GM18951 (cell line): Measurements from ENCODE around the gene ANKRD10.

Experiments
- POLR2A ChIP-seq: IDR thresholded peaks from 4 replicates; pipeline ENCODE4 v1.6.1; 2011; ENCODE audit warnings: mild to moderate bottlenecking; ENCODE audit not compliant: insufficient read length, insufficient read depth; ENCODE audit errors: extremely low read depth
- in situ Hi-C: fragments of 300-500 bp; cut with MboI; formaldehyde crosslinking; loops from one replicate; pipeline ENCODE4 v1.12.0; 2022; ENCODE audit warnings: low sequenced_read_pairs, mixed read lengths, inconsistent platforms; ENCODE audit not compliant: unreplicated experiment

ANKRD10 gene

DNA sequence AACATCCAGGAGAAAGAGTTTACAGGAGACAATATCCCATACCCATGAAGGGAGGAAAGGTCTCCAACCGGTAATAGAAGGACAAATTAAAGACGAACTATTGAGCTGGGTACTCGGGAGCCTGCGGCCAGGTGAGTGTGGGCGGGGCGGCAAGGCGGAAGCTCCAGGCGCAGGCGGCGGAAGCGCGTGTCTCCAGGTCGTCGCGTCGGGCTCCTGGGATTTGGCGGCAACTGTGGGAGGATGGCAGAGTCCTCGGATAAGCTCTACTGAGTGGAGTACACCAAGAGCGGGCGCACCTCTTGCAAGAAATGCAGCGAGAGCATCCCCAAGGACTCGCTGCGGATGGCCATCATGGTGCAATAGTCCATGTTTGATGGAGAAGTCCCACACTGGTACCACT lies 21.6 kb upstream of the ANKRD10 start:
- no peak for TF ChIP-seq POLR2A
- in situ Hi-C loops, result no loop called here

DNA sequence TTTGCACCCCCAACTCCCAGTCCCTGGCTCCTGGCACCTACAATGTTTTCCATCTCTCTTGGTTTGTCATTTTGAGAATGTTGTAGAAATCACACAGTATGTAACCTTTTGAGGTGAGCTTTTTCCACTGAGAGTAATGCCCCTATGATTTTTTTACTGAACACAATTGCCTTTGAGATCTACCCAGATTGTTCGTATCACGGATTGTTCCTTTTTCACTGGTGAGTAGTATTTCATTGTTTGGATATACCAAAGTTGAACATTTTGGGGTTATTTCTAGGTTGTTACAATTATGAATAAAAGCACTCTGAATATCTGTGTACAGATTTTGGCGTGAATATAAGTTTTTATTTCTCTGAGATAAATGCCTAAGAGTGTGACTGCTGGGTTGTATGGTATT lies 17.7 kb upstream of the ANKRD10 start:
- in situ Hi-C loops, result no loop called here
- TF ChIP-seq POLR2A, result no peak

DNA sequence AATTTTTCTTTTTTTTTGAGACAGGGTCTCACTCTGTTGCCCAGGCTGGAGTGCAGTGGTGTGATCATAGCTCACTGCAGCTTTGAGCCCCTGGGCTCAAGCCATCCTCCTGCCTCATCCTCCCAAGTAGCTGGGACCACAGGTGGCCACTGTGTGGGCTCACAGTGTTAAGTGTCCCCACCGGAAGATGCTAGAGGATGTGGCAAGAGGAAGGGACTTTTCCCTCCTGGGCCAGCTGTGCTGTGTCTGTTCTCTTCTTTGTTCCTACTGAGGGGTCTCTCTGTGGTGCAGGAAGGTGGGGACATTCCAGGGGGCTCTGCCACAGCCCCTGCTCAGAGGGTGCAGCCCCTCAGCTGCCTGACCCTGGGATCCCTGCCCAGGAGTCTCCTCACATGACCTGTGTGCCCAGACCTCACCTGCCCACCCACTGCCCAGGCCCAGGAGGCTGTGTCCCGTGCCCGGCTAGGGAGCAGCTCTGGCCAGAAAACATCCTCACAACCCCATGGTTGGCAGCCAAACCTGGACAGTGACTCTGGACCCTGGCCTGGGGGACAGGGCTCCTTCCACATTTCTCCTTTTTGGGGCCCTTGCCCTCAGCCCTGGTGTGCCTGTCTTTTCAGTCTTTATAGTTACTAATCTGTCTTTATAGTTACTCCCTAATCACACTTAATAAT lies 14.4 kb upstream of the ANKRD10 start:
- in situ Hi-C loops, result no loop called here
- TF ChIP-seq POLR2A, result no peak

DNA sequence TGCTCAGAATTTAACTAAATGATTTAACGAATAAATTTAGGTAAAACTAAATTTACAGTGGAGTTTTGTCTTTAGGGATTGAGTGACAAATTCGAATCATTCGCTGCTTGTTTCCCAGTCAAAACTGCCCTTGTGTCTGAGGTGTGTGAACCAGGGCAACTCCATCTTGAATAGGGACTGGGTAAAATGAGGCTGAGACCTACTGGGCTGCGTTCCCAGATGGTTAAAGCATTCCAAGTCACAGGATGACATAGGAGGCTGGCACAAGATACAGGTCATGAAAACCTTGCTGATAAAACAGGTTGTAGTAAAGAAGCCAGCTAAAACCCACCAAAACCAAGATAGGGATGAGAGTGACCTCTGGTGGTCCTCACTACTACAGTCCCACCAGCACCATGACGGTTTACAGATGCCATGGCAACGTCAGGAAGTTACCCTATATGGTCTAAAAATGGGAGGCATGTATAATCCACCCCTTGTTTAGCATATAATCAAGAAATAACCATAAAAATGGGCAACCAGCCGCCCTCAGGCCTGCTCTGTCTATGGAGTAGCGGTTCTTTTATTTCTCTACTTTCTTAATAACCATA lies 10.2 kb upstream of the ANKRD10 start:
- in situ Hi-C loops, result no loop called here
- no peak for TF ChIP-seq POLR2A

DNA sequence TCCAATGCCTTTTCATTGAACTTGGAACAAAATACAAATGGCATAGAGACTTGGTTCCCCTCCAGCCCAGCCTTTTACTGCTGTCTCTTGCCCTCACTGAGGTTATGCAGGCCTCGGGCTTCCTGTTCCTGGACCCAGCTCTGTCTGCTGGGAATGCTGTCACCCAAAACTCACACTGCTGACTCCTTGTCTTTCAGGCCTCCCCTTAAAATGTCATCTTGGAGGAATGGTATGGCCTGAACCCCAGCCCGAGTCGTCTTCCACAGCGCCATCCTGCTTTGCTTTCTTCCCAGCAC lies 9.7 kb upstream of the ANKRD10 start:
- in situ Hi-C loops, result loop anchor here (25.0 kb wide), 1 partner anchor 288 kb away; no protein-coding TSS in a partner anchor

DNA sequence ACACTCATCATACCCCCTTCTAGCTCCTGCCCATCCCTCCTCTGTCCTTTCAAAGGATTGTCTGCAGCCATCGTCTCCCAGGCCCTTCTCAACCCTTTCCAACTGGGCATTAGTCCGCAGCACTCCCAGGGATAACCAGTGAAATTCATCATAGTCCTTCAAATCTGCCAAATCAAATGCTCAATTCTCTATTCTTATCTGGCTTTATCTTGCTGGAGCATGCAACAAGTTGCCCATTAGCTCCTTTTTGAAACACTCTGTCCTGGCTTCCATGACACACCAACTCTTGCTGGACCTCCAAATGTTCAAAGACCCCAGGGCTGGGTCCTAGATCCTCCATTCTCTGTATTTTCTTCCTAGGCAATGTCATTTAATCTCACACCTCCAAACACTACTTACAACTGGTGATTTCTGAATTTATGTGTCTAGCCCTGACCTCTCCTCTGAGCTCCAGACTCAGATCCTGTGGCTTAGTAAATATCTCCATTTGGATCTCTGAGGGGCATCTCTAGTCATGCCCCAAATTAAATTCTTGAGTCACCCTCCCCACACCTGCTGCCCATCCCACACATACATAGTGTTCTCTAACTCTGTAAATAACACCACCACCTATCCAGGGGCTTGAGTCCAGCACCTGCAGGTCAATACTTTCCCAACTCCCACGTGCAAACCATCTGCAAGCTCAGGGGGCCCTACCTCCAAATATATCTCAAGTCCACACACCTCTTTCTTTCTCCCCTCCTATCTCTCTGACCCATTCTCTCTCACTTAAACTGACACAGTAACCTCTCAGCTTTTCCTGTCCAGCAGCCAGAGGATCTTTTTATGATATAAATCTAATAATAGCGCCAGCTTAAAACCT lies 9.1 kb upstream of the ANKRD10 start:
- in situ Hi-C loops, result loop anchor here (25.0 kb wide), 1 partner anchor 288 kb away; no protein-coding TSS in a partner anchor
- TF ChIP-seq POLR2A, result no peak

More for the DNA sequence above, 9.7 kb upstream of the ANKRD10 start:
- TF ChIP-seq POLR2A, result no peak

DNA sequence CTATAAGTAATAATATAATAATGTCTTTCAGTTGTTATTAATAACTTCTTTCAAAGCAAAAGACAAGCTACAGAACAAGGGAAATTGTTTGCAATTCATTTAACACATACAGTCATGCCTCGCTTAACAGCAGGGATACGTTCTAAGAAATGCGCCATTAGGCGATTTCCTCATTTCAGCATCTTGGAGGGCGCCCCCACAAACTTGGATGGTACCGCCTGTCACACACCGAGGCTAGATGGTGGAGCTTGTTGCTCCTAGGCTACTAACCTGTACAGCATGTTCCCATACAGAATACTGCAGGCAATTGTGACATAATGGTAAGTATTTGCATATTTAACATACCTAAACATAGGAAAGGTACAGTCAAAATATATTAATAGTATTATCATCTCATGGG lies 8.2 kb upstream of the ANKRD10 start:
- in situ Hi-C loops, result loop anchor here (25.0 kb wide), 1 partner anchor 289 kb away; no protein-coding TSS in a partner anchor
- no peak for TF ChIP-seq POLR2A

DNA sequence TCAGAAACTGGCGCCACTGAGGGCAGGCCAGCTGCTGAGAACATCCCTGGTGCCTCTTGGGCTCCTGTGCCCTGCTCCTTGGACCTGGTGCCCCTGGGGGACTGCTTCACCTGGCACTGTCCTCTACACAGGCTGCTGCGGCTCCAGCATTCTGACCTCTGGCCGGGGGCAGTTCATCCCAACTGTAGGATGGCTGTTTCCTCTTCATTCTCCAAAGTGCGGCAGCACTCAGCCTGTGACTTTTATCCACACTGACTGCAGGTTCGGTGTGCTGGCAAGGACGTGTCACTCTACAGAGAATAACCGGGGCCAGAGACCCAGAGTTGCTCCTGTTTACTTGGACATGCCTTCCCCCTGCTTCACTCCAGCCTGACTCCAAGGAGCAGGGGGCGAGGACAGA lies 7.6 kb upstream of the ANKRD10 start:
- in situ Hi-C loops, result loop anchor here (25.0 kb wide), 1 partner anchor 290 kb away; no protein-coding TSS in a partner anchor
- TF ChIP-seq POLR2A, result no peak

DNA sequence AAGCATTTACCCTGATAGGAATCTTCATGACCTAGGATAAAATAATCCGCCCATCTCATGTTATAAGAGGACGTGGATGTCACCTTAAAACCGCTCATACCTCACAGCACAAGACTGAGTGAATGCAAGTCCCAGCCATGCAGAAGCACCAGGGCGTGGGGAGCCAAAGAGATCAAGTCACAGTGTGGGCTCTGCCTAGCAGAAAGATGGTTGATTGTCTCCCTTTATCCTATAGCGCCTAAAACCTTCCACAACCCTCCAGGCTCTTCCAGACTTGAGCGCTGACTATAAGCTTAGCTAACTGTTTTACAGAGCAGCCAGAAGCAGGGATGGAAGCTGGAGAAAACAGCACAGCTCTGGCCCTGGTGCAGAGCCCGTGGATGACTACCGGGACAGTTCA lies 6.8 kb upstream of the ANKRD10 start:
- no peak for TF ChIP-seq POLR2A
- in situ Hi-C loops, result loop anchor here (25.0 kb wide), 1 partner anchor 291 kb away; no protein-coding TSS in a partner anchor

DNA sequence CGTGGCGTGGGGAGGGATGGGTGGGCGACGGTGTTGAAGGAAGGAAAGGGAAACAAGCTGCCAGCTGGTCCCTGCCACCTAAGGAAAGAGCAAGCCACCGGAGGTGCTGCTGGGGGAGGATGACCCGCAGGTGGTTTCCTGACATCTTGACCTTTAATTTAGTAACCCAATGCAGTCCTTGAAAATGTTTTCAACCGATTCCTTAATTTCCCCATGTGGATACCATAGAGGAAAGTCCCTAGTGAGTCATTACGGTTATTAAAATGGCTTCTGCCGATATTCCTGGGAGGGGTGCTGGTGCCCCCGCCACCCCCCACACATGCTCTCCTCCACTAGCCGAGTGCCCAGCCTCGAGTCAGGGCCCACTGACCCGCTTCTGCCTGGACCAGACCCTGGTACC lies 6.3 kb upstream of the ANKRD10 start:
- TF ChIP-seq POLR2A, result no peak
- in situ Hi-C loops, result loop anchor here (25.0 kb wide), 1 partner anchor 291 kb away; no protein-coding TSS in a partner anchor

DNA sequence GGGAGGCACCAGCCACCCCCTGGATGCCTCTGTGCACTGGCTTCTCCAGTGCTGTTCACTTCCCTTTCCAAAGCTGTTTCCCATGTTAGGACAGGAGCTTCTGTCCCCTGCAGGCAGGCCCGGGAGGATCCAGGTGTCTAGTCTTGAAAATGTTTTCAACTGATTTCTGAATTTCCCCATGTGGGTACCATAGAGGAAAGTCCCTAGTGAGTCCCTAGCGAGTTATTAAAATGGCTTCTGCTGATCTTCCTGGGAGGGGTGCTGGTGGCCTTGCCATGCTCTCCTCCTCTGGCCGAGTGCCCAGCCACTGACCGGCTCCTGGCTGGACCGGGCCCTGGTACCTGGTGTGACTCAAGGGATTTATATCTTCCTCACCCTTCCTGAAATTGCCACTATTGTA lies 5.2 kb upstream of the ANKRD10 start:
- TF ChIP-seq POLR2A, result no peak
- in situ Hi-C loops, result loop anchor here (25.0 kb wide), 1 partner anchor 292 kb away; no protein-coding TSS in a partner anchor

DNA sequence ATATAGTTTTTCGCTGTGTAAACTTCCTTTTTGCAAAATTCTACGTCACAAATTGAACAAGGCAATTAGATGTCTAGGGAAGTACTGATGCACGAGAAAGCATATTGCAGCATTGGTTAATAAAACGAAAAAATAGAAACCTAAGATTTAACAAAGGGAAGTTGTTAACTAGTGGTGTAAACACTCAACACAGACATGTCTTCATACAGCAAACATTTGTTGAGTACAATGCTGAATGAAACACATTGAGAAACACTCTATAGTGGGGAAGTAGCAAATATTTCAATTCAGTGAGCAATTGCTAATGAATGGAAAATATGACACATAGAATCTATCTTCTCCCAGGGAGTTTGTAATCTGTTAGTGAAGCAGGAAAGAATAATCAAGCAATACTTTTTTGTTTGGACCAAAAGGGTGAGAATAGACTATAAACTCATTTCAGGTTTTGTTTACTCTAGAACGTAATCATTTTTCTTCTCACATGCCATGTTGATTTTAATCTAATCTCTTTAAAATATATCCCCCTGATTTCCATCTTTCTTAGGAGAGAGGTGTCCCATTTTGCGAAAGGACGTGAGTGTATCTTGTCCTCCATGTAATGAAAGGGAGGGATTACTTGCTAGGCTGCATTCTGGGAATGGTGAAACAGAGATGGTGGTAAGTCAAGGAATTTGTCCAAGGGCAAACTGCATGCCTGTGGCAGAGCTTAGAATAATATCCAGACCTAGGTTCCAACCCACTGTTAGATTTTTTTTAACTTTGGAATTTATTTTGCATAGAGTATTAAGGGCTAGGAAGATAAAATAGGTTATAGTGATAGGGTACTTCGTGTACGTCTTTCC lies 1.7 kb upstream of the ANKRD10 start:
- in situ Hi-C loops, result loop anchor here (25.0 kb wide), 1 partner anchor 296 kb away; no protein-coding TSS in a partner anchor
- no peak for TF ChIP-seq POLR2A
